GM21367 (cell line): ENCODE results near the gene CEP41.

Source experiments
- ATAC-seq: cut with Tn5 transposase; IDR thresholded peaks from one replicate; pipeline ENCODE4 v1.9.1; 2021; ENCODE audit not compliant: unreplicated experiment

Gene CEP41

DNA sequence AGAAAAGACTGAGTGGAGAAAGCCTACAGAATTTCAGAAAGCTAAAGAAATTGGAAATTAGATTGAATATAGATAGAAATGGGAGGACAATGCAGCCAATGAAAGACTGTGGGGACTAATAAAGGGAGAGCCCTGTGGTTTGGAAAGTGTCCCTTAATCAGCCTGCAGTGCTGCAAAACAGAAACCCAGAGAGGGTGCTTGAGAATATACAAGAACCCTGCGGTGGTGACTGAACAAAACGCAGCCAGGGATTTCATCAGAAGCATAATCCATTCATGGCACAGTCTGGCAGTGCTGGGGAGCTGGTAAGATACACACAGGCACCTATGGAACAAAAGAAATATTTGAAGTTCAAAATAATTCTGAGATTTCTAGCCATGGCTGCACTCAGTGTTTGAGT, 19.1 kb downstream of the CEP41 start:
- no peak for ATAC-seq

DNA sequence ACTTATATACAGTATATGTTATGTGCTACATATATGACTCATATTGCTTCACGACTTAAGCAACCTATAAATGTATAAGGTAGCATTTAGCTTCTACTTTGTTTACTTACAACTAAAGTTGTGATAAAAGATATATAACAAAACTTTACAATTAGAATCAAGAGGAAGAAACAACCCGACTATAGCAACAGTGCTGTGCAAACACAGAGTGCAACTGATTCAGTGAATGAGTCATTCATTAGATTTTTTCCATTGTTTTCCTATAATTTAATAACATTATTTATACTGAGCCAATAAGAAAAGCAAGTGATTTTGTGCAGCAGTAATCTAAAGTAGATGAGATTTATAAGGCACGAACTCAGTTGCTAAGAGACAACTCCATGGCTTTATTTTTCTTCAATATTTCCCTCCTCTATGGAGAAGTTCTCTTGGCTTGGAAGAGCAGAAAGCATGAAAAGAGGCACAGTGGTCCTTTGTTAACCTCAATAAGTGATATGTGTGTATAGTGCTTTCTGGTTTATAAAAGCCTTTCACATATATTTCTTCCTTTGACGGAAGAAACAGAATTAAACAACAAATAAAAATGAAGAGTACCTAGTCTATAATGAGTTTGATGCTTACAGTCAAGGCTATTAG, 19.8 kb downstream of the CEP41 start:
- no peak for ATAC-seq

DNA sequence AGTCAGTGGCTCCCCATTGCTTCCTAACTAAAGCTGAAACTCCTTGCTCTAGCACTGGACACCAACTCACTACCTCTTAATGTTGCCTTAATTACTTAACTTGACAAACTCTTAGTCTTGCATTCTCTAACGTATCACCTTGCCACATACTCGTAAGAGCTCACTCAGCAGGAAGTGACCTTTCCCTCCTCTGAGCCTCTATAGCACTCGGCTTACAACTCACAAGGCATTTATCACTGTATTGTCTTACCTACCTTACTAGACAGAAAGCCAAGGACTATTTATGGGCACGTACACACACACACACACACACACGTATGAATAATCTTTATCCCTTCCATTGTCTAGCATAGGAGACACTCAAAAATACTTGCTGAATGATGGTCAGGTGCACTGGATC, 21.2 kb downstream of the CEP41 start:
- ATAC-seq, result no peak

DNA sequence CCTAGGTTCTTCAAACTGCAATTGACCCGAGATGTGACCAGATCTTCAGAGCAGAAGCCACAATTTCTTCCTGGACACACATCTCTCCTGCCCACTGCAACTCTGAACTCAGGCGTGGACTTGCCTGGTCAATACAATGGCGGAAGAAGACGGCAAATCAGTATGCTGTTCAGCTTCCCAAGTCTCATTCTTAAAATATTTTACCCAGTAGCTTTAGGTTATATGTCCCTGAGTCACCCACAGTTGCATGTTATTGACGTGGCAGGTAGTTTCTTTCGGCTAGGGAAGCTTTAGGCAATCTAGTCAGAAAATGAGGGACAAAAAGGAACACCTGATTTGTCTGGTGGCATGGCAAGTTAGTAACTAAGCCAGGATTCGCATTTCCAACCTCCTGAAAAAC, 22.5 kb downstream of the CEP41 start:
- ATAC-seq, result no peak

DNA sequence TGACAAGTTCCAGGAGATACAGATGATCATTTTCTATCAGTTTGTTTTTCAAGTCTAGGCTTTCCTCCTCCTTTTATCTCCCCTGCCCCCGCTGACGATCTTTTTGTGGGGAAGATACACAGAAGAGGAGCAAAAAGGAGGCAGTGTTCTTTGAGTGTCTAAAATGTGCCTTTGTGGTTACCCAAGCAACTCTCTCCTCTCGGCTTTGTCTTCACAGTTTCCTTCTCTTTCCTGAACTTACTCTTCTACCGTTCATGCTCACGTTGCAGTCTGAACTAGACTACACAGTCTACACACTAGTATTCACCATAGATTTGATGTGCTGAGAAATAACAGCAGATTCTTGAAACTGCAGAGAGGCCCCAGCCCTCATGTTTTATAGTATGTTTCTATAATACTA, 23.6 kb downstream of the CEP41 start:
- no peak for ATAC-seq

DNA sequence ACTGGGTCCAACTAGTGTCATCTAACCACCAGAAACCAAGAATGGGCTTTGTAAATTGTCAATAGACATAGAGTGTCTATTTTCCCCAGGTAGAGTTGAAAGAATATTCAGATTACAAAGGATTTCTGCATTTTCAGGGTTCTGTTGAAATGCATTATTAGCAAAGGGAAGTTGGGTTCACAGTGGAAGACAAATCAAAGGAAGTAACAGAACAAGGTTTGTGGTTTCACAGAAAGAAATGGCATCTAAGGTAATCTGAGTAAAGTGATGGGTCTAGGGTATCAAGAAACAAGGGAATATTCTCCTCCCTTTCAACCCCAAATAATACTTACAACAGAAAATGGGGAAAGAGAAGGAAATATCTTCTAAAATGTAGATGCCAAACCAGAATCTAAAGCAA, 25.8 kb downstream of the CEP41 start:
- ATAC-seq, result no peak

DNA sequence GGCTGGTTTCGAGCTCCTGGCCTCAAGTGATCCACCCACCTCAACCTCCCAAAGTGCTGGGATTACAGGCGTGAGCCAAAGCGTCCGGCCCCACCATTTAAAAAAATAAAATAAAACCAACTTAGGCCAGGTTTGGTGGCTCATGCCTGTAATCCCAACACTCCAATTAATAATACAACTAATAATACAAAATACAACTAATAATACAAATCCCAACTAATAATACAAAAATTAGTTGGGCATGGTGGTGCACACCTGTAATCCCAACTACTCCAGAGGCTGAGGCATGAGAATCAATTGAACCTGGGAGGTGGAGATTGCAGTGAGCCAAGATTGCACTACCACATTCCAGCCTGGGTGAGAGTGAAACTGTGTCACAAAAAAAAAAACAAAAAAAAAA, 27.6 kb downstream of the CEP41 start:
- no peak for ATAC-seq

DNA sequence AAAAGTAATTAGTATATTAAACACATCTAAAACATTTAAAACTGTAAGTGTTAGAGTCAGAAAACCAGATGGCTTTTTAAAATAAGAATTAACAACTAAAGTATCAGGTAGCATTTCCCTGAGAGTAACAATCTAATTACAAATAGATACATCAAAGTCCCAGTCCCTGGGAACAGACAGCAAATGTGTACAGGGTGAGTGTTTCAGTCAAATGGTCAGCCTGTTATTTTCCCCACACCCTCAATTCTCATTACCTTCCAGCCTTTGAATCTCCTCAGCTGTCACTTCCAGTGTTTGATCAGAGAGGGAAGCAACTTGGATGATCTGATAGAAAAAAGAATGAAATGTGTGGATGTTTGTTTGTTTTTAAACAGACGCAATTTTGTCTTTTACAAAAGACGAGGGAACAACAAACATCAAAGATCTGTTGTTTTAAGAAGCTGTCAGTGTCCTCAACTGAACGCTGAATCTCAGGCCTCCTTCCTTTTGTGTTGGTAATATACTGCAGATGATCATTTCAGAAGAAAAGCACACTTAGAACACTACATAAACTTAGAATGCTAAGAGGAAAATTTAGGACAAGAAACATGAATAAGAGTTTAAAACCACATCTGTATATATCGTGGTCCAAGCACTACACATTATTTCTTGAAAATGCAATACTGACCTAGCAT, 29.8 kb downstream of the CEP41 start:
- ATAC-seq, result no peak

DNA sequence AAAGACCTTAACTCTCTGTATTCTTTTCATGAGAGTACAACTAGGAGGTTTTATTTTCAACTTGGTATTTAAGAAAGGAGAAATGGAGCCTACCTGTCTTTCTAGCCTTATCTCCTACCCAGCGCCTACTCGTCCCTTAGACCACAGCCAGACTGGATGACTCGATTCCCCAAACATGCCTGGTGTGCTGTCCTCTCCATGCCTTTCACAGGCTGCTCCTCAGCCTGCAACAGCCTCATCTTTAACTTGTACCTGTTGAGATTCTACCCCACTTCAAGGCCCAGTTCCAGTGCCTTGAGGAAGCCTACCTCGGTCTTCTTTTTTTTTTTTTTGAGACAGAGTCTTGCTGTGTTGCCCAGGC, 31.1 kb downstream of the CEP41 start:
- no peak for ATAC-seq

DNA sequence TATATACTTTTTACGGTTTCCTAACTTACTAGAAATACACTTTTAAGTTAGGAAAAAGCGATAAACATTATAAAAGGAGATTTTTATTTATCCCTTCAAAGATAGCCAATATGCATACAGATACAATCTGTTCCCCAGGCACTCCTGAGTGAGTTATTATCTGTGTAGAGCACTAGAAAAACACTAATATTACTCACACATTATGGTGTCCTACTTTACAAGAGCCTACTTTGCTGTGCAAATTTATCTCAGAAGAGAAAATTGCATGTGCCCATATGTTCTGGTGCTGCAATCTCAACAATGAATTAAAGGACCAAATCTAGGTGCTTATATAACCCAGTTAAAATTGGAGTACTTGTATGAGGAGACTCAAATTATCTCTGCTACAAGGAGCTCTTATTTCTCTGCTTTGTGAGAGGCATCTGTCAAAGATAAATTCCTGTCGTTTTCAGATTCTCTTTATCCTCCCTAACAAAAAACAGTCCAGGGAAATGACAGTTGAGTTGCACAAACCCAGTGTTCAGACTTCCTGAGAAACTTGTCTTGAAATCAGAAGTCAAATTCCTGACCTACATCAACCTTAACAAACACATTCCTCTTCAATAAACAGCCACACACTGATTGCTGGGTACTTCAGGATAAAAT, 31.6 kb downstream of the CEP41 start:
- ATAC-seq, result no peak

DNA sequence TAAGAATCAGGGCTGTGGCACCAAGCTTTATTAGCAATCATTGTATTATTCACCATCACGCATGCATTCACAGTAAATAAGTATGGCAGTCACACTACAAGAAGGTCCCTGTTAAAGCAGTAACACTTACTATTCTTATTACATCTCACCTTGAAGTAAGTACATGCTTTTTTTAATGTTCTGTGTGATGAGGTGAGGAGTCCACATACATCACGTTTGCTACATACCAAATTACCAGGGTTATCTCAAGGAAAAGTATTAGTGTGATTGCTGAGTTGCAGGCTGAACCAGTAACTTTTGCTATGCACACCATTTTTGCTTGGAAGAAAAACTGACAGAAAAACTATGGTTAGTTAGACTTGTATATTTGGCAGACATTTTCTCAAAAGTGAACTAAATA, 35.8 kb downstream of the CEP41 start:
- ATAC-seq, result no peak

DNA sequence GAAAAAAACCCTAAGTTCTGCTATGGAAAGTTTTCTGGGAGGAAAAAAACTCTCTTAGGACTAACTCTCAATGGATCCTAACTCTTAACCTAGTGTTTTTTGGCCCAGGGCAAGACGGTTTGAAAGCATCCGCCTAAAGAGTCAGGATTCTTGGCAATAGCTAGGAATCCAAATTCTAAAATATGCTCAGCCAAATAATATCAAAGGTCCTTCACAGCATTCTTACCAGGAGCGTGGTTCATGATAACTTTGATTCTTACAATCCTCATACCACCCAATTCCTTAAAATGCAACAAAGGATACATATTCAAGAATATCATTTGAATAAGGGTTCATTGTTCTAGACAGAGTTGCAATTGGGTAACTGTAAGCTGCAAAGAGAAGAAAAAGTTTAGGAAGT, 39.2 kb downstream of the CEP41 start:
- no peak for ATAC-seq

DNA sequence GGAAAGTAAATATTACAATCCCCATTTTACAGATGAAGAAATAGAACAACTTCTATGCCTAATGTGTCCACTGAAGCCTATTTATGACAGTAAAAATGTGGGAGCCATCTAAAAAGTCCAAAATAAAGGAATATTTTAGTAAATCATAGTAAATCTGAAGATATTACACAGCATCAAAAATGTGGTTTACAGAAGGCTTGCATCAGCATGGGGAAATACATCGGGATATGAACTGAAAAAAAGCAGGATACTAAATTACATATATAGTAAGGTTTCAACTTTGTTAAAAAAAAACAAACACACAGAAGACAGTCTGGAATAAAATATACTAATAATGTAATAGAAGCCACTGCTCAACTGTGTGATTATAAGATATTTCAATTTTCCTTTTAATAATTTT, 39.7 kb downstream of the CEP41 start:
- ATAC-seq, result no peak

DNA sequence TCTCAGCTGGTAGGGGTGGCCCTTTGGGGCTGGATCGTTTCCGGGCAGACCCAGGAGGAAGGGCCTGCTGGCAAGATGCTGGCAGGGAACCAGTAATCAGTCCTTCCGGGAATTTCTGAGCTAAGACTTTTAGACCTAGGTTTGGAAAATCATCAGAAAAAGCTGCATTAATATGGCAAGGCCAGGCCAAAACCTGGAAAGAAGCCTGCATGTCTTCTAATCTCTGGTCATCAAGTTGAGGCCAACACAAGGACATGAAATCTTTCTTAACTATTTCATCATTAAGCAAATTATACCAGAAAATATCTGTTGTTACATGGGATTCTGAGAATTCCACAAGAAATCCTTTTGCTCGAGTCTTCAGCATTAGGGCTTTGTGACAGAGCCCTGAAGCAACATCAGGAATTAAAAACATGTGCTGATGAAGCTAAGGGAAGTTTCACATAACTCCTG, 40.7 kb downstream of the CEP41 start:
- no peak for ATAC-seq

DNA sequence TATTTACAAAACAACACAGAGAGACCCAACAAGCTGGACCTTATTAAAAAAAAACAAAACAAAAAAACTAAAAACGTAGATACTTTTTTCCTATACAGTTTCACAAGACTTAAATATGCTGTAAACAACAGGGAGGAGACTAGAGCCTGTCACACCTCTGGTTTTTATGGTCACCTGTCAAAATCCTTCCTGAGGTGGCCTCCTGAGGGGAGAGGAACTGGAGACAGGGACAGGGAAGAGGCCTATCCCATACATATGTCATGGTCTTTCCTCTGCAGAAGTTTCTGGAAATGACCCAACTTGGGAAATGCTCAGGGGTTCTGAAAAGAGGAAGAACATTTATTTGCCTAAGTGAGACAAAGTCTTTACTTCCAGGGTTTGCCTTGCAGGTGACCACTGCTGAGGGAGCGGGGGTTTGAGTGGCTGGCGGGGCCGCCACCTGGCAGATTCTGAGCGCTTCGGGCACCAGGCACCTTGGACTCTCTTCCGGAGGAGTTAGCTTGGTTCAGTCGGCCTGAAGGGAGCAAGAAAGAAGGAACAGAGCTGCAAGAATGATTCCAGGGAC, 42.2 kb downstream of the CEP41 start:
- no peak for ATAC-seq

DNA sequence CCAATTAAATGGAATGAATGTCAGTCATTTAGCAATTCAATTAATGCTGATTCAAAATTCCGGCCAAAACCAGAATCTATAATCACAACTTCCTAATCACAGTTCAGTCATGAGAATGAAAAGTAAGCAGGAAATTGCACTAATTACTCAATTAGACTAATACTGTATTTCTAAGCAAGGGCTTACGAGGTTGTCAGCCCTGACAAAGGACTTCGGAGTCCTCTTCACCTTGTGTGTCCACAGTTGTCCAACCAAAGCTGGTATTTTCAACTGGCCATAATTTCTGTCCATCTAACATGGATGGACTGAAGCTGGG, 43.1 kb downstream of the CEP41 start:
- no peak for ATAC-seq

DNA sequence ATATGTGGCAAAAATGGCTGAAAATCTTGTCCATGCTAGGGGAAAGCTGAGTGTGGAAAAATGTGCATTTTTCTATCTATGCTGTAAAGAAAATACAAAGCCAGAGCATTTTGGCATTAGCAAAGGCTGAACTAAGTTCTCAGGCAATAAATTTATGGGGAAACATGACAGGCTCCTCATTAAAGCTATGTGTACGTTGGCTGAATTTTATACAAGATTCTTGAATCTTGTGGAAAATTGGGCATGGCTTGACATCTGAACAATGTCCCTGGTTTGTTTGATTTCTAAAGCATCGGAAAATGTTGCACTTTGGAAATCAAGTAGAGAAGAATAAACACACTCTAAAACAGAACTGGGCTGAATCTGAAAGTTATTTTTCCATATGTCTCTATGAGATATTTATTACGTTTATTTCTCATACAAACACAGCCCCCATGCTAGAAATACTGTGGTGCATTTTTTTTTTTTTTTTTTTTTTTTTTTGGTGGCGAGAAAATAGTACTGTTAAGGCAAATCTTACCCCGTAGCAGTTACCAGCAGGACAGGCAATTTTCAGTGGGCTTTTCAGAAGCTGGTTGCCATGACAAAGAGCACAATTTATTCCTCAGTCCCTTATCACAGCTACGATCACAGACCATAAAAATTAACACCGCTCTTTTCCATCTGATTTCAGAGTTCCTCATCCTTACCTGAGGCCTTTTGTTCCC, 43.6 kb downstream of the CEP41 start:
- no peak for ATAC-seq

DNA sequence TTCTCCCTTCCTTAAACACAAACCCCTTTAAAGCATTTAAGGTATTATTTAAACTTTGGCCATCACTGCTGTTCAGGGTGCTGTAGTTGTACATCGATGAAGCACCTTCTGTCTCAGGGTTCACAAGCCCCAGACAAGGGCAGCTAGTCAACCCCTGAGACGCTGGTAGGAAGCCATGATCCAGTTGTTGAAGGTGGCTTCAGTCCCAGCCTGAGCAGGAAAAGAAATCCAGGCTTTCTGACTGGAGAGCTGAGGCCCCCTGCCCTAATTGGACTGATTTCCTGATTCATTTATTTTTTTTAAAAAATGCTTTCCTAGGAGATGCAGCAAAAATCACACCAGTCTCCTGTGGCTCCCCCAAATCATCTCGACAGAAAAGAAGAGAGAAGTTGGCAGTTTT, 44.7 kb downstream of the CEP41 start:
- no peak for ATAC-seq

DNA sequence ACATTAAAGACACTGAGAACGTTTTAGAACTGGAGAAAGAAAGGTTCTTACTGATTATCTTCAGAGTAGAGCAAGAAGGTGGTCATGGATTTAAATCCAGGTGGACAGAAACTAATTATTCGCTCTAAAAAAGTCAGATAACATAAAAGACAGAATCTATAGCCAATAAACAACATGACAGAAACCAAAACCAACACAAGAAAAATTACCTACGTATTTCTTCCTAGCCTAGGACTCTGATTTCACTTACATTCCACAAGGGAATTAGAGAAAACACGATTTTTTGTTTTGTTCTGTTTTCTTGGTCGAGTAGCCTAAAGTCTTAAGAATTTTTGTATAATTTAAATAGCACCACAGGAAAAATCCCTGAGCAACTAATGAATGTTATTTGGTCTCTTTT, 45.4 kb downstream of the CEP41 start:
- no peak for ATAC-seq

DNA sequence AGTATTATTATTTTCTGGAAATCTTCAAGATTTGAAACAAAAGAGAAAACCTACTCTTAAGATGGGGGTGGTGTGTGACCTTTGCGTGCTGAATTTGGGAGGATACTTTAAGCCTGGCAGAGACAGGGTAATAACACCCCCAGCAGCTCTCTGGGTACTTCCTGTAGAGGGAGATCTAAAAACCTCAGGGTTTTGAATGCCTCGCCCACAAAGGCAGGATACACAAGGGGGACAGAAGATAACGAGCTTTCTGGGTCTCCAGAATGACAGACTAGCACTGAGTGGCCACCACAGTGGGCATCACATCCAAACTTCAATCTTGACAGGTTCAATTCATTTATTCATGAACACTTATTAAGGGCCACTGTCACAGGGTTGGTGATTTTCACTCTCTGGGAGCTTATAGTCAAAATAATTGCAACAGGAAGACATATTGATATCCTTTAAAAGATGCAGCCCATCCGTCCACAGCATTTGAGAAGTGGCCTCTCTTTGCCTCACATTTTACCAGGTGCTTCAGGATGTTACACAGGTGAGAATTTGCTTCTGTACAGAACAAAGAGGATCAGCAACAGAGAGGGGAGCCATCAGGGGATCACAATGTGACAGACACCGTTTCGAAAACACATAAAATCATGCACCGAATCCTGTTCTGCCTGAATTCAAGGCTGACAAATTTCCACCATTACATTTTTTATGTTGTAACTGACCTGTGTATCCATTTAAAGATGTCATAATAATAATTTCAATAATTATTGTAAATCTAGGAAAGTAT, 46.2 kb downstream of the CEP41 start:
- no peak for ATAC-seq

DNA sequence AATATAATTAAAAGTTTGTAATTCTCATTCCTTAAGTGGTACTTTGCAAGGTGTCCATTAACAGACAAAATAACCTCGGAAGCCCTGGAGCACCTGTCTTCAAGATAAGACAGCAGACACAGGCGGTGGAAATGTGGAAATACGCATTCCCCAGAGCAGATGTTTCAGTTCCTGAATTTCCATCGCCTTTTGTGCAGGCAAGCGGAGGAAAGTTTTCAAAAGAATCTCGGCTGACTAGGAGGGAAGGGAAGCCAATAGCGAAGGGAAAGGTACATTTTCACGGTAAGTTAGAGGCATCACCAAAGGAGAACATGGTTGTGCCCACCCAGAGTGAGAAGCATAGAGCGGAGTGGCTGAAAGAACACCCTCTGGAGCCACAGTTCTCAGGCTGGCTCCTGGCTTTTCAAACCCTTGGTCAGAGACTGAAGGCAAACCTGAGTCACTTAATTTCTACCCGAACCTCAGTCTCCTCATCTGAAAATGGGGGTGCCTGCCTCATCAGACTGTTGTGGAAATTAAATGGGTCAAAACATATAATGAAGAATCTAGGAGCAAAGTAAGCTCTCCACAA, 46.9 kb downstream of the CEP41 start:
- ATAC-seq, result no peak
